ENCODE data around the gene ZBP1.

- TF ChIP-seq, protein P1, sequence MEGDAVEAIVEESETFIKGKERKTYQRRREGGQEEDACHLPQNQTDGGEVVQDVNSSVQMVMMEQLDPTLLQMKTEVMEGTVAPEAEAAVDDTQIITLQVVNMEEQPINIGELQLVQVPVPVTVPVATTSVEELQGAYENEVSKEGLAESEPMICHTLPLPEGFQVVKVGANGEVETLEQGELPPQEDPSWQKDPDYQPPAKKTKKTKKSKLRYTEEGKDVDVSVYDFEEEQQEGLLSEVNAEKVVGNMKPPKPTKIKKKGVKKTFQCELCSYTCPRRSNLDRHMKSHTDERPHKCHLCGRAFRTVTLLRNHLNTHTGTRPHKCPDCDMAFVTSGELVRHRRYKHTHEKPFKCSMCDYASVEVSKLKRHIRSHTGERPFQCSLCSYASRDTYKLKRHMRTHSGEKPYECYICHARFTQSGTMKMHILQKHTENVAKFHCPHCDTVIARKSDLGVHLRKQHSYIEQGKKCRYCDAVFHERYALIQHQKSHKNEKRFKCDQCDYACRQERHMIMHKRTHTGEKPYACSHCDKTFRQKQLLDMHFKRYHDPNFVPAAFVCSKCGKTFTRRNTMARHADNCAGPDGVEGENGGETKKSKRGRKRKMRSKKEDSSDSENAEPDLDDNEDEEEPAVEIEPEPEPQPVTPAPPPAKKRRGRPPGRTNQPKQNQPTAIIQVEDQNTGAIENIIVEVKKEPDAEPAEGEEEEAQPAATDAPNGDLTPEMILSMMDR (IDR thresholded peaks at IDR 0.05) = no peak
- no peak for TF ChIP-seq POLR2A (IDR thresholded peaks at IDR 0.05)
Measured at GRCh38 chr20:57650266-57650665, 30.0 kb upstream of the ZBP1 start.
